HFFc6 (cell line): ENCODE data around the gene FGGY. TPM values are rescaled to one million over a fixed set of nuclear protein-coding genes. Genes with fewer than 3 reads are reported as not detected.

Source experiments
- DNase-seq: peaks from one replicate; pipeline ENCODE4 v3.0.0-alpha.2; 2018
- H3K27ac Mint-ChIP-seq: 2 replicates; pipeline ENCODE4 v1.8.0; 2020; ENCODE audit warnings: mild to moderate bottlenecking, mixed read lengths
- H3K27me3 Mint-ChIP-seq: 2 replicates; pipeline ENCODE4 v1.8.0; 2021; ENCODE audit warnings: mild to moderate bottlenecking, moderate library complexity, mixed read lengths; ENCODE audit not compliant: insufficient read depth
- H3K36me3 Mint-ChIP-seq: 2 replicates; pipeline ENCODE4 v1.8.0; 2021; ENCODE audit warnings: low read depth, mixed read lengths
- H3K4me1 Mint-ChIP-seq: 2 replicates; pipeline ENCODE4 v1.8.0; 2020; ENCODE audit warnings: low read depth, mixed read lengths
- H3K4me3 Mint-ChIP-seq: 2 replicates; pipeline ENCODE4 v1.8.0; 2020; ENCODE audit warnings: mild to moderate bottlenecking, moderate library complexity, mixed read lengths
- H3K9me3 Mint-ChIP-seq: 2 replicates; pipeline ENCODE4 v1.8.0; 2020; ENCODE audit warnings: mild to moderate bottlenecking, mixed read lengths
- total RNA-seq, 6 experiments: library from RNA; stranded (reverse); fragmentation: NEBNext Ultra II Directional; extraction: Animal tissue kit (Norgen Biotek cat#: 25700); gene quantifications; 2 replicates in 1 of 6; 3 replicates in 5 of 6; pipeline ENCODE4 v1.2.3, GENCODE V29; 2021
- TF ChIP-seq, protein P1 (sequence below): fragments of 200-600 bp; sonication (generic); IDR thresholded peaks from 2 replicates; pipeline ENCODE4 v1.5.0; 2021; ENCODE audit warnings: antibody characterized with exemption, mild to moderate bottlenecking

Gene FGGY
- total RNA-seq, 6 experiments from 2014 or later: 16.4 to 20.1 (median 18.7) TPM

DNA sequence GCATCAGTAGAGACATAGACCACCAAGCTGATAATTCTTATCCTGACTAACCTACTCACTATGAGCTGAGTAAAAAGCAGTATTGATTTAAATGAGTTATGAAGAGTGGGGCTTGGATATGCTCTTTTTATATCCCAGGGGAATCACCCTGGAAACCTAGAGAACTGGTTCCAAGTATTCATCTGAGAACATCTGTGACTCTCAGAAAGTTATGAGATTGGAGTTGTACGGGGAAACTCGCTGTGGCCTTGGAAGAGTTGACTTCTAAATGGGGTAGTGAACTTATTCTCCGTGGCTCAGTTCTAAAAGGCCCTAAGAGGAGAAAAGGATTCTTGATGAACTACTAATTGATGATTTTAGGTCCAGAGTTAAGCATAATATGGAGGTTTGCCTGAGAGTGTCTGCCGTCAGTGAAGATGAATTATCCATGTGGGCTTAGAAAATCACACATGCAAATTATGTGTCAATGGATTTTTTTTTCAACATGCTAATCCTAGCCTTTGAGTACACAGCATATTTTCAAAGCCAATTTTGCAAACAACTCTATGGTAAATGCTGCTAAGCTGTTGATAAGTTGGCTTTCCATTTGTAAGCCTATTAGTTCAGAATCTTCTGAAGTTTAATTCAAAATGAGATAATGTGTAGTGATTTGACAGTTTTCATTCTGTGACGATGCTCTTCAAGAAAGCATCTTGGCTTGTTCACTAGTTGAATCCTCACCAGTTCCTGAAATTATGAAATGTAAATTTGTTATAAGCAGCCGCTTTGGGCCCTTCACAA lies 122.7 kb downstream of the FGGY start:
- H3K9me3 Mint-ChIP-seq: no peaks in the 10 kb centered on the region
- TF ChIP-seq, protein P1, sequence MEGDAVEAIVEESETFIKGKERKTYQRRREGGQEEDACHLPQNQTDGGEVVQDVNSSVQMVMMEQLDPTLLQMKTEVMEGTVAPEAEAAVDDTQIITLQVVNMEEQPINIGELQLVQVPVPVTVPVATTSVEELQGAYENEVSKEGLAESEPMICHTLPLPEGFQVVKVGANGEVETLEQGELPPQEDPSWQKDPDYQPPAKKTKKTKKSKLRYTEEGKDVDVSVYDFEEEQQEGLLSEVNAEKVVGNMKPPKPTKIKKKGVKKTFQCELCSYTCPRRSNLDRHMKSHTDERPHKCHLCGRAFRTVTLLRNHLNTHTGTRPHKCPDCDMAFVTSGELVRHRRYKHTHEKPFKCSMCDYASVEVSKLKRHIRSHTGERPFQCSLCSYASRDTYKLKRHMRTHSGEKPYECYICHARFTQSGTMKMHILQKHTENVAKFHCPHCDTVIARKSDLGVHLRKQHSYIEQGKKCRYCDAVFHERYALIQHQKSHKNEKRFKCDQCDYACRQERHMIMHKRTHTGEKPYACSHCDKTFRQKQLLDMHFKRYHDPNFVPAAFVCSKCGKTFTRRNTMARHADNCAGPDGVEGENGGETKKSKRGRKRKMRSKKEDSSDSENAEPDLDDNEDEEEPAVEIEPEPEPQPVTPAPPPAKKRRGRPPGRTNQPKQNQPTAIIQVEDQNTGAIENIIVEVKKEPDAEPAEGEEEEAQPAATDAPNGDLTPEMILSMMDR: no peak
- H3K4me1 Mint-ChIP-seq: peaks cover 55% of the 10 kb centered on the region
- no peak overlapping the region for H3K4me3 Mint-ChIP-seq
- peaks cover 21% of the 10 kb centered on the region for H3K36me3 Mint-ChIP-seq
- H3K27me3 Mint-ChIP-seq: no peaks in the 10 kb centered on the region
- no peak for DNase-seq
- no peak overlapping the region for H3K27ac Mint-ChIP-seq

DNA sequence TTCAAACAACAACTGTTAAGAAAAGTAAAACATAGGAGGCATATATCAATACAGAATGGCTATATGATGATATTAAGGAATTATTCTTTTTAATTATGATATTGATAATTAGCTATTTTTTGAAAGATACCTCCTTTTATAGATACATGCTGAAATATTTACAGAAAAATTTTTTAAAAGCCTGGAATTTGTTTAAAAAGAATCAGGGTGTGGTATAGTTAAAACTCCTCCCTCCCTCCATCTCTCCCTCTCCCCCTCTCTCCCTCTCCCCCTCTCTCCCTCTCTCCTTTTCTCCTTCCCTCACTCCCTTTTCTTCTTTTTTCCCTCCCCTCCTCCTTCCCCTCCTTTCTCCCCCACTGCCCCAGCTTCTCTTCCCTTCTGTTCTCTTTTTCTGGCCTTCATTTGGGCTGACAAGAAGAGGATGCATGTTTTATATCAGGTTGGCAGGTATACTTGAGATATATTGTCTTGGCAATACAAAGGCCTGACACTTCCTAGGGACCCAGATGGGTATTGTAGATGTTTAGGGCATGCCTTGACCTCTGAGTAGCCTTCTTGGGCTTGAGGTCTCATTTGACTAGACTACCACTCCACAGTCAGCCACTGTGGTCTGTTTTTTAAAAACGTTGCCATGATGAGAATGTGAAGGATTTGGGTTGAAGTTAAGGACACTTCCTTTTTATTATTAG lies 124.5 kb downstream of the FGGY start:
- peaks cover 12% of the 10 kb centered on the region for H3K36me3 Mint-ChIP-seq
- no peaks in the 10 kb centered on the region; the same call in 1 of the 2 replicates for H3K27me3 Mint-ChIP-seq
- H3K27ac Mint-ChIP-seq: no peak overlapping the region
- no peaks in the 10 kb centered on the region for H3K9me3 Mint-ChIP-seq
- DNase-seq: no peak
- H3K4me3 Mint-ChIP-seq: no peak overlapping the region
- TF ChIP-seq, protein P1: no peak
- H3K4me1 Mint-ChIP-seq: peaks cover 43% of the 10 kb centered on the region

DNA sequence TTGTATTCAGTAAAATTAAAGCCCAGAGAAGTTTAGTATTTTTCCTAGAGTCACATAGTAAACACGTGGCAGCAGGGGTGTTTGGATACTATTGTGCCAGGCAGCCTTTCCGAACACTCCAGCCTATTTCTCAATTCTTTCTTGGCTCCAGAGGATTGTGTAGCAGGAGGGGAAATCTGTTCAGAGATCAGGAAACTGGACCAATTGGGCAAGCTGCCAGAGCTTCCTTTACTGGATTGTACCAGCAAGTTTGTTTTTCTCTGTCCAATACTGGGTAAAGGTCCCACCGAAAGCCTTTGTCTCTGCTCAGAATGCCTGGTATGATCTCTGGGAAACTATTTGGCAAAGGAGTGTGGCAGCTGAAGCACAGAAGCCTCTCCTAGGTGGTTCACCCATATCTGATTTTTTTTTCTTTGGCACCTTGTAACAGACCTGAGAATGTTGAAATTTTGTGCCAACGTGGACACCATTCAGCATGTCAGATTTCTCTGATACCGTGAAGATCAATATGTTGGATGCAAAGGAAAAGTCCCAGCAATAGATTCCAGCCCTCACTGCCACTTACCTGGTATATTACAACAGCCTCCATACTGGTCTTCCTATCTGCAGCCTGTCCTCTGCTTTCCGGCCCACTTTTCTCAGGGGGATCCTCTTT lies 126.2 kb downstream of the FGGY start:
- Mint-ChIP-seq H3K27me3 (no peaks in the 10 kb centered on the region; the same call in 1 of the 2 replicates), H3K4me1 (peaks cover 43% of the 10 kb centered on the region), H3K9me3 (no peaks in the 10 kb centered on the region), H3K36me3 (peaks cover 9% of the 10 kb centered on the region), H3K27ac (no peak overlapping the region), H3K4me3 (no peak overlapping the region)
- TF ChIP-seq, protein P1: no peak
- DNase-seq: no peak

DNA sequence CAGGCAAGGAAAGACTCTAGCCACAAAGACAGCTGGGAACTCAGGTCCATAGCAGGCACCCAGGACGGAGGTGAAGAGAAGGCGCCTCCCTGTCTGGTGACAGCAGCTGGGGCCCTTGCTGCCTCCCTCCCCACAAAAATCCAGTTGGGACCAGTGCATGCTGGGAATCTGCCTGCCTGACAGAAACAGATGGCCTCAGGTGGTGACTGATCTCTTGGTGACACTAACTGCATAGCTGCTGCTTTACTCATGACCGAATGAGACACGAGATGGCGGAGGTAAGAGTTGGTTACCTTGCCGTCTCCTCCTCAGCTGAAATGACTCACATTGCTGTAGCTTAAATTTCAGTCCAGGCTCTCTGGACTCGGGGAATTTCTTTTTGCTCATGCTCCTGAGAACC lies 130.3 kb downstream of the FGGY start:
- peak; percentile 74 for DNase-seq
- Mint-ChIP-seq H3K27ac (peak overlapping the region; percentile 76), H3K4me3 (peak overlapping the region; percentile 66)

DNA sequence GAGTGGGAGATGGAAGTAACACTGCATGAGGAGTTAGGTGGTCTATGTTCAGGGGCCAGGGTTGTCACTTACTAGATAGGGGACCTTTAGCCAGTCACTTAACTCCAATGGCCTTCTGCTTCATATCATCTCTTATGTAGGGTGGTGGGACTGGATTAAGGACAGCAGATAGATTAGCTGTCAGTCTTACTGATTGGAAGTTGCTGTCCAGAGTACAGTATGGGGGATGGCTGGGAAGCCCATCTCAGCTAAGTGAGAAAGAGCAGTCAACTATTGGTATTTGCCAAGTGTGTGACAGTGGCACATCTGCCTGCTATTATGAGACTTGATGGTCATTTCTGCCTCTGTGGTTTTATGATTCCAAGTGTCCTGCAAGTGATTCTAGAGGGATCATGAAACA lies 130.9 kb downstream of the FGGY start:
- Mint-ChIP-seq H3K36me3 (0 out of 2 replicates have a peak, but pooled peaks cover 4% of the 10 kb centered on the region), H3K9me3 (no peaks in the 10 kb centered on the region), H3K4me1 (peaks cover 55% of the 10 kb centered on the region), H3K27me3 (no peaks in the 10 kb centered on the region; the same call in 1 of the 2 replicates), H3K27ac (peak overlapping the region; percentile 76), H3K4me3 (no peak overlapping the region)
- DNase-seq: no peak
- TF ChIP-seq, protein P1: no peak

More for the DNA sequence above, 130.3 kb downstream of the FGGY start:
- TF ChIP-seq, protein P1: no peak
- Mint-ChIP-seq H3K4me1 (peaks cover 50% of the 10 kb centered on the region), H3K9me3 (no peaks in the 10 kb centered on the region), H3K27me3 (no peaks in the 10 kb centered on the region; the same call in 1 of the 2 replicates), H3K36me3 (0 out of 2 replicates have a peak, but pooled peaks cover 4% of the 10 kb centered on the region)
